WTC11 (cell line): ENCODE data around the gene DENND6A. TPM values are rescaled to one million over a fixed set of nuclear protein-coding genes. Genes with fewer than 3 reads are reported as not detected.
A peak's percentile ranks its signal among the peaks of the same experiment; 100 is the strongest.

Experiments used
- ATF1 ChIP-seq: sonication (generic); formaldehyde crosslinking; IDR thresholded peaks from 2 replicates; pipeline ENCODE4 v1.8.1; 2023; ENCODE audit warnings: mild to moderate bottlenecking, moderate library complexity, missing genetic modification reagents
- ETV6 ChIP-seq: sonication (generic); formaldehyde crosslinking; IDR thresholded peaks from 2 replicates; pipeline ENCODE4 v1.8.1; 2022; ENCODE audit warnings: mild to moderate bottlenecking, missing genetic modification reagents
- IRF2 ChIP-seq: sonication (generic); formaldehyde crosslinking; IDR thresholded peaks from 2 replicates; pipeline ENCODE4 v1.8.0; 2022; ENCODE audit warnings: low read depth, missing genetic modification reagents, borderline replicate concordance
- KAT7 ChIP-seq: sonication (generic); formaldehyde crosslinking; IDR thresholded peaks from 2 replicates; pipeline ENCODE4 v1.8.1; 2023; ENCODE audit warnings: missing genetic modification reagents, mild to moderate bottlenecking, borderline replicate concordance
- NFYB ChIP-seq: sonication (generic); formaldehyde crosslinking; conservative IDR thresholded peaks from 2 replicates; pipeline ENCODE4 v1.8.0; 2022; ENCODE audit warnings: low read depth, missing genetic modification reagents
- NR3C1 ChIP-seq: sonication (generic); formaldehyde crosslinking; conservative IDR thresholded peaks from 2 replicates; pipeline ENCODE4 v1.8.1; 2023; ENCODE audit warnings: low read depth, mild to moderate bottlenecking, missing genetic modification reagents
- PRRX2 ChIP-seq: fragments of 250-450 bp; sonication (Bioruptor Pico); IDR thresholded peaks from 2 replicates; pipeline ENCODE4 v1.8.0; 2021; ENCODE audit warnings: mild to moderate bottlenecking
- RELA ChIP-seq: sonication (generic); formaldehyde crosslinking; IDR thresholded peaks from 2 replicates; pipeline ENCODE4 v1.8.1; 2022; ENCODE audit warnings: missing genetic modification reagents, mild to moderate bottlenecking, borderline replicate concordance
- SMAD3 ChIP-seq: sonication (generic); formaldehyde crosslinking; IDR thresholded peaks from 2 replicates; pipeline ENCODE4 v1.8.0; 2022; ENCODE audit warnings: missing genetic modification reagents, mild to moderate bottlenecking, borderline replicate concordance
- TEAD4 ChIP-seq: sonication (generic); formaldehyde crosslinking; IDR thresholded peaks from 2 replicates; pipeline ENCODE4 v1.8.0; 2022; ENCODE audit warnings: mild to moderate bottlenecking, missing genetic modification reagents
- ZNF263 ChIP-seq: sonication (generic); formaldehyde crosslinking; IDR thresholded peaks from 2 replicates; pipeline ENCODE4 v1.8.1; 2022; ENCODE audit warnings: low read depth, mild to moderate bottlenecking, moderate library complexity, missing genetic modification reagents
- ZNF671 ChIP-seq: fragments of 250-450 bp; sonication (Bioruptor Pico); IDR thresholded peaks from 2 replicates; pipeline ENCODE4 v1.8.0; 2021; ENCODE audit warnings: mild to moderate bottlenecking
- total RNA-seq: library from RNA; stranded (reverse); gene quantifications from 3 replicates; pipeline ENCODE4 v1.2.3, GENCODE V29; 2021
- TF ChIP-seq, protein P1 (sequence below): sonication (generic); formaldehyde crosslinking; IDR thresholded peaks from 2 replicates; pipeline ENCODE4 v1.8.0; 2022; ENCODE audit warnings: missing genetic modification reagents
- TF ChIP-seq, protein P2 (sequence below): sonication (generic); formaldehyde crosslinking; IDR thresholded peaks from 2 replicates; pipeline ENCODE4 v1.8.1; 2023; ENCODE audit warnings: mild to moderate bottlenecking, missing genetic modification reagents, moderate library complexity
- TF ChIP-seq, protein P3 (sequence below): sonication (generic); formaldehyde crosslinking; IDR thresholded peaks from 2 replicates; pipeline ENCODE4 v1.8.1; 2023; ENCODE audit warnings: mild to moderate bottlenecking, moderate library complexity, missing genetic modification reagents
- TF ChIP-seq, protein P4 (sequence below): sonication (generic); formaldehyde crosslinking; IDR thresholded peaks from 2 replicates; pipeline ENCODE4 v1.8.1; 2022; ENCODE audit warnings: mild to moderate bottlenecking, moderate library complexity, missing genetic modification reagents
- TF ChIP-seq, protein P5 (sequence below): sonication (generic); formaldehyde crosslinking; IDR thresholded peaks from 2 replicates; pipeline ENCODE4 v1.8.1; 2022; ENCODE audit warnings: missing genetic modification reagents, borderline replicate concordance
- TF ChIP-seq, protein P6 (sequence below): fragments of 250-450 bp; sonication (Bioruptor Pico); IDR thresholded peaks from 2 replicates; pipeline ENCODE4 v1.8.0; 2021; ENCODE audit warnings: mild to moderate bottlenecking
- TF ChIP-seq, protein P7 (sequence below): sonication (generic); formaldehyde crosslinking; IDR thresholded peaks from 2 replicates; pipeline ENCODE4 v1.8.1; 2022; ENCODE audit warnings: low read depth, missing genetic modification reagents, borderline replicate concordance
- TF ChIP-seq, protein P8 (sequence below): fragments of 250-450 bp; sonication (Bioruptor Pico); IDR thresholded peaks from 2 replicates; pipeline ENCODE4 v1.9.0; 2021; ENCODE audit warnings: mild to moderate bottlenecking, borderline replicate concordance
- TF ChIP-seq, protein P9 (sequence below): sonication (generic); formaldehyde crosslinking; IDR thresholded peaks from 2 replicates; pipeline ENCODE4 v1.8.0; 2022; ENCODE audit warnings: mild to moderate bottlenecking, missing genetic modification reagents

Gene DENND6A
- total RNA-seq, 1 experiment from 2014 or later: 13.9 TPM

DNA sequence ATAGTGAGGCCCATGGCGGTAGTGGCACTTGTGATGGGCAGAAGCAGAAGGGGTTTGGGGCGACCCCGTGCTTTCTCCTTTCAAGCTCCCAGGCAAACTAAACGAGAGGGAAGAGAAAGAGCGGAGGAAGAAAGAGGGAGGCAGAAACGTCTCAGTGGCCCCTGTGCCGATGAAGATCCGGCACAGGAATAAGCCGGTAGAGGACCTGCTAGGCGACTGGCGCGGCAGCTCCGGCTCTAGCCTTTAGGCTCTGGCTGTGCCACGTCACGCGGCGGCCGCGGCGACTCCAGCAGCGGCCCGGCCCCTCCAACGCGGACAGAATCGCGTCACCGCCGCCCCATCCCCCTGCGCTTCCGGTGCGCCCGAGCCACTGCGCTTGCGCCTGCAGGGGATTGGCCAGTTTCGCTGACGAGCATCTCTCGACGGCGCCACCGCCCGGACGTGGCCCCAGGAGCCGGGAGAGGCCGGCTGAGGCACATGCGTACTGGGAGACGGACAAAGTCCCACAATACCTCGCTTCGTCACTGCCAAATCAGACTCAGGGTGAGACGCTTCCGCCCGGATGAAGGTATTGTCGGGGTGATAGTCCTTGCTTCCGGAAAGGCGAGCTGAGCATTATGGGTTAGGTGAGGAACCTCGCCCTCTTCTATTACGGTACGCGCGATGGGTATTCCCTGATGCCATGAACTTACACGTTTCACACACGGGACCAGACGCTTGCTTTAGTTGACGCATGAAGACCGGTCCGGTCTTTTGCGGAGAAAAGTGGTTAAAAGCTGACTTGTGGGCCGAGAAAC lies 95.6 kb downstream of the DENND6A start, which contains the start of gene ARF4 (continued):
- TF ChIP-seq, protein P1, sequence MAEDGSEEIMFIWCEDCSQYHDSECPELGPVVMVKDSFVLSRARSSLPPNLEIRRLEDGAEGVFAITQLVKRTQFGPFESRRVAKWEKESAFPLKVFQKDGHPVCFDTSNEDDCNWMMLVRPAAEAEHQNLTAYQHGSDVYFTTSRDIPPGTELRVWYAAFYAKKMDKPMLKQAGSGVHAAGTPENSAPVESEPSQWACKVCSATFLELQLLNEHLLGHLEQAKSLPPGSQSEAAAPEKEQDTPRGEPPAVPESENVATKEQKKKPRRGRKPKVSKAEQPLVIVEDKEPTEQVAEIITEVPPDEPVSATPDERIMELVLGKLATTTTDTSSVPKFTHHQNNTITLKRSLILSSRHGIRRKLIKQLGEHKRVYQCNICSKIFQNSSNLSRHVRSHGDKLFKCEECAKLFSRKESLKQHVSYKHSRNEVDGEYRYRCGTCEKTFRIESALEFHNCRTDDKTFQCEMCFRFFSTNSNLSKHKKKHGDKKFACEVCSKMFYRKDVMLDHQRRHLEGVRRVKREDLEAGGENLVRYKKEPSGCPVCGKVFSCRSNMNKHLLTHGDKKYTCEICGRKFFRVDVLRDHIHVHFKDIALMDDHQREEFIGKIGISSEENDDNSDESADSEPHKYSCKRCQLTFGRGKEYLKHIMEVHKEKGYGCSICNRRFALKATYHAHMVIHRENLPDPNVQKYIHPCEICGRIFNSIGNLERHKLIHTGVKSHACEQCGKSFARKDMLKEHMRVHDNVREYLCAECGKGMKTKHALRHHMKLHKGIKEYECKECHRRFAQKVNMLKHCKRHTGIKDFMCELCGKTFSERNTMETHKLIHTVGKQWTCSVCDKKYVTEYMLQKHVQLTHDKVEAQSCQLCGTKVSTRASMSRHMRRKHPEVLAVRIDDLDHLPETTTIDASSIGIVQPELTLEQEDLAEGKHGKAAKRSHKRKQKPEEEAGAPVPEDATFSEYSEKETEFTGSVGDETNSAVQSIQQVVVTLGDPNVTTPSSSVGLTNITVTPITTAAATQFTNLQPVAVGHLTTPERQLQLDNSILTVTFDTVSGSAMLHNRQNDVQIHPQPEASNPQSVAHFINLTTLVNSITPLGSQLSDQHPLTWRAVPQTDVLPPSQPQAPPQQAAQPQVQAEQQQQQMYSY (CRISPR knock-in tag): no peak
- TF ChIP-seq RELA (CRISPR knock-in tag) (0 out of 2 replicates have a peak, but pooled peaks have one; percentile 27), ETV6 (CRISPR knock-in tag) (no peak; the same call in 1 of the 2 replicates), TEAD4 (CRISPR knock-in tag) (no peak), SMAD3 (CRISPR knock-in tag) (peak; percentile 72; the same call in 1 of the 2 replicates), PRRX2 (CRISPR knock-in tag) (no peak), IRF2 (CRISPR knock-in tag) (no peak), ATF1 (CRISPR knock-in tag) (no peak; the same call in 1 of the 2 replicates), ZNF671 (CRISPR knock-in tag) (no peak), NR3C1 (CRISPR knock-in tag) (no peak; the same call in 1 of the 2 replicates), ZNF263 (CRISPR knock-in tag) (no peak), KAT7 (CRISPR knock-in tag) (0 out of 2 replicates have a peak, but pooled peaks have one; percentile 45), NFYB (peak; percentile 80)
- TF ChIP-seq, protein P2, sequence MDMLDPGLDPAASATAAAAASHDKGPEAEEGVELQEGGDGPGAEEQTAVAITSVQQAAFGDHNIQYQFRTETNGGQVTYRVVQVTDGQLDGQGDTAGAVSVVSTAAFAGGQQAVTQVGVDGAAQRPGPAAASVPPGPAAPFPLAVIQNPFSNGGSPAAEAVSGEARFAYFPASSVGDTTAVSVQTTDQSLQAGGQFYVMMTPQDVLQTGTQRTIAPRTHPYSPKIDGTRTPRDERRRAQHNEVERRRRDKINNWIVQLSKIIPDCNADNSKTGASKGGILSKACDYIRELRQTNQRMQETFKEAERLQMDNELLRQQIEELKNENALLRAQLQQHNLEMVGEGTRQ (CRISPR knock-in tag): peak; percentile 79
- TF ChIP-seq, protein P3, sequence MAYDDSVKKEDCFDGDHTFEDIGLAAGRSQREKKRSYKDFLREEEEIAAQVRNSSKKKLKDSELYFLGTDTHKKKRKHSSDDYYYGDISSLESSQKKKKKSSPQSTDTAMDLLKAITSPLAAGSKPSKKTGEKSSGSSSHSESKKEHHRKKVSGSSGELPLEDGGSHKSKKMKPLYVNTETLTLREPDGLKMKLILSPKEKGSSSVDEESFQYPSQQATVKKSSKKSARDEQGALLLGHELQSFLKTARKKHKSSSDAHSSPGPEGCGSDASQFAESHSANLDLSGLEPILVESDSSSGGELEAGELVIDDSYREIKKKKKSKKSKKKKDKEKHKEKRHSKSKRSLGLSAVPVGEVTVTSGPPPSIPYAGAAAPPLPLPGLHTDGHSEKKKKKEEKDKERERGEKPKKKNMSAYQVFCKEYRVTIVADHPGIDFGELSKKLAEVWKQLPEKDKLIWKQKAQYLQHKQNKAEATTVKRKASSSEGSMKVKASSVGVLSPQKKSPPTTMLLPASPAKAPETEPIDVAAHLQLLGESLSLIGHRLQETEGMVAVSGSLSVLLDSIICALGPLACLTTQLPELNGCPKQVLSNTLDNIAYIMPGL (CRISPR knock-in tag): peak; percentile 74; the same call in 1 of the 2 replicates
- TF ChIP-seq, protein P4, sequence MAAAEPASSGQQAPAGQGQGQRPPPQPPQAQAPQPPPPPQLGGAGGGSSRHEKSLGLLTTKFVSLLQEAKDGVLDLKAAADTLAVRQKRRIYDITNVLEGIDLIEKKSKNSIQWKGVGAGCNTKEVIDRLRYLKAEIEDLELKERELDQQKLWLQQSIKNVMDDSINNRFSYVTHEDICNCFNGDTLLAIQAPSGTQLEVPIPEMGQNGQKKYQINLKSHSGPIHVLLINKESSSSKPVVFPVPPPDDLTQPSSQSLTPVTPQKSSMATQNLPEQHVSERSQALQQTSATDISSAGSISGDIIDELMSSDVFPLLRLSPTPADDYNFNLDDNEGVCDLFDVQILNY (CRISPR knock-in tag): 0 out of 2 replicates have a peak, but pooled peaks have one; percentile 31
- TF ChIP-seq, protein P5, sequence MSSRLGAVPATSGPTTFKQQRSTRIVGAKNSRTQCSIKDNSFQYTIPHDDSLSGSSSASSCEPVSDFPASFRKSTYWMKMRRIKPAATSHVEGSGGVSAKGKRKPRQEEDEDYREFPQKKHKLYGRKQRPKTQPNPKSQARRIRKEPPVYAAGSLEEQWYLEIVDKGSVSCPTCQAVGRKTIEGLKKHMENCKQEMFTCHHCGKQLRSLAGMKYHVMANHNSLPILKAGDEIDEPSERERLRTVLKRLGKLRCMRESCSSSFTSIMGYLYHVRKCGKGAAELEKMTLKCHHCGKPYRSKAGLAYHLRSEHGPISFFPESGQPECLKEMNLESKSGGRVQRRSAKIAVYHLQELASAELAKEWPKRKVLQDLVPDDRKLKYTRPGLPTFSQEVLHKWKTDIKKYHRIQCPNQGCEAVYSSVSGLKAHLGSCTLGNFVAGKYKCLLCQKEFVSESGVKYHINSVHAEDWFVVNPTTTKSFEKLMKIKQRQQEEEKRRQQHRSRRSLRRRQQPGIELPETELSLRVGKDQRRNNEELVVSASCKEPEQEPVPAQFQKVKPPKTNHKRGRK: no peak
- TF ChIP-seq, protein P6, sequence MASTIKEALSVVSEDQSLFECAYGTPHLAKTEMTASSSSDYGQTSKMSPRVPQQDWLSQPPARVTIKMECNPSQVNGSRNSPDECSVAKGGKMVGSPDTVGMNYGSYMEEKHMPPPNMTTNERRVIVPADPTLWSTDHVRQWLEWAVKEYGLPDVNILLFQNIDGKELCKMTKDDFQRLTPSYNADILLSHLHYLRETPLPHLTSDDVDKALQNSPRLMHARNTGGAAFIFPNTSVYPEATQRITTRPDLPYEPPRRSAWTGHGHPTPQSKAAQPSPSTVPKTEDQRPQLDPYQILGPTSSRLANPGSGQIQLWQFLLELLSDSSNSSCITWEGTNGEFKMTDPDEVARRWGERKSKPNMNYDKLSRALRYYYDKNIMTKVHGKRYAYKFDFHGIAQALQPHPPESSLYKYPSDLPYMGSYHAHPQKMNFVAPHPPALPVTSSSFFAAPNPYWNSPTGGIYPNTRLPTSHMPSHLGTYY (CRISPR knock-in tag): no peak
- TF ChIP-seq, protein P7, sequence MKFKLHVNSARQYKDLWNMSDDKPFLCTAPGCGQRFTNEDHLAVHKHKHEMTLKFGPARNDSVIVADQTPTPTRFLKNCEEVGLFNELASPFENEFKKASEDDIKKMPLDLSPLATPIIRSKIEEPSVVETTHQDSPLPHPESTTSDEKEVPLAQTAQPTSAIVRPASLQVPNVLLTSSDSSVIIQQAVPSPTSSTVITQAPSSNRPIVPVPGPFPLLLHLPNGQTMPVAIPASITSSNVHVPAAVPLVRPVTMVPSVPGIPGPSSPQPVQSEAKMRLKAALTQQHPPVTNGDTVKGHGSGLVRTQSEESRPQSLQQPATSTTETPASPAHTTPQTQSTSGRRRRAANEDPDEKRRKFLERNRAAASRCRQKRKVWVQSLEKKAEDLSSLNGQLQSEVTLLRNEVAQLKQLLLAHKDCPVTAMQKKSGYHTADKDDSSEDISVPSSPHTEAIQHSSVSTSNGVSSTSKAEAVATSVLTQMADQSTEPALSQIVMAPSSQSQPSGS: no peak
- TF ChIP-seq, protein P8, sequence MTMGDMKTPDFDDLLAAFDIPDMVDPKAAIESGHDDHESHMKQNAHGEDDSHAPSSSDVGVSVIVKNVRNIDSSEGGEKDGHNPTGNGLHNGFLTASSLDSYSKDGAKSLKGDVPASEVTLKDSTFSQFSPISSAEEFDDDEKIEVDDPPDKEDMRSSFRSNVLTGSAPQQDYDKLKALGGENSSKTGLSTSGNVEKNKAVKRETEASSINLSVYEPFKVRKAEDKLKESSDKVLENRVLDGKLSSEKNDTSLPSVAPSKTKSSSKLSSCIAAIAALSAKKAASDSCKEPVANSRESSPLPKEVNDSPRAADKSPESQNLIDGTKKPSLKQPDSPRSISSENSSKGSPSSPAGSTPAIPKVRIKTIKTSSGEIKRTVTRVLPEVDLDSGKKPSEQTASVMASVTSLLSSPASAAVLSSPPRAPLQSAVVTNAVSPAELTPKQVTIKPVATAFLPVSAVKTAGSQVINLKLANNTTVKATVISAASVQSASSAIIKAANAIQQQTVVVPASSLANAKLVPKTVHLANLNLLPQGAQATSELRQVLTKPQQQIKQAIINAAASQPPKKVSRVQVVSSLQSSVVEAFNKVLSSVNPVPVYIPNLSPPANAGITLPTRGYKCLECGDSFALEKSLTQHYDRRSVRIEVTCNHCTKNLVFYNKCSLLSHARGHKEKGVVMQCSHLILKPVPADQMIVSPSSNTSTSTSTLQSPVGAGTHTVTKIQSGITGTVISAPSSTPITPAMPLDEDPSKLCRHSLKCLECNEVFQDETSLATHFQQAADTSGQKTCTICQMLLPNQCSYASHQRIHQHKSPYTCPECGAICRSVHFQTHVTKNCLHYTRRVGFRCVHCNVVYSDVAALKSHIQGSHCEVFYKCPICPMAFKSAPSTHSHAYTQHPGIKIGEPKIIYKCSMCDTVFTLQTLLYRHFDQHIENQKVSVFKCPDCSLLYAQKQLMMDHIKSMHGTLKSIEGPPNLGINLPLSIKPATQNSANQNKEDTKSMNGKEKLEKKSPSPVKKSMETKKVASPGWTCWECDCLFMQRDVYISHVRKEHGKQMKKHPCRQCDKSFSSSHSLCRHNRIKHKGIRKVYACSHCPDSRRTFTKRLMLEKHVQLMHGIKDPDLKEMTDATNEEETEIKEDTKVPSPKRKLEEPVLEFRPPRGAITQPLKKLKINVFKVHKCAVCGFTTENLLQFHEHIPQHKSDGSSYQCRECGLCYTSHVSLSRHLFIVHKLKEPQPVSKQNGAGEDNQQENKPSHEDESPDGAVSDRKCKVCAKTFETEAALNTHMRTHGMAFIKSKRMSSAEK (CRISPR knock-in tag): no peak
- TF ChIP-seq, protein P9, sequence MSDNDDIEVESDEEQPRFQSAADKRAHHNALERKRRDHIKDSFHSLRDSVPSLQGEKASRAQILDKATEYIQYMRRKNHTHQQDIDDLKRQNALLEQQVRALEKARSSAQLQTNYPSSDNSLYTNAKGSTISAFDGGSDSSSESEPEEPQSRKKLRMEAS: peak; percentile 89
